Measurements from ENCODE around the gene CNTNAP5. TPM values are rescaled to one million over a fixed set of nuclear protein-coding genes. Genes with fewer than 3 reads are reported as not detected.

The CNTNAP5 gene
- total and polyA plus RNA-seq, 2 of the 8 experiments (the other 6 are each of a cell fraction or from before 2014, with no cell fraction given) = 0.11 to 0.76 TPM

- no peak overlapping the region for H2AK5ac ChIP-seq (ENCODE audit: low read depth, low read length)
- H3K79me2 ChIP-seq (ENCODE audit: control insufficient read depth in 1 of 2, insufficient read depth in 2 of 2, low read length in 2 of 2) = no peaks in the 10 kb centered on the region
- no peak overlapping the region for H3K23ac ChIP-seq (ENCODE audit: insufficient read length)
- no peak overlapping the region for H3K4ac ChIP-seq (replicated peaks; ENCODE audit: insufficient read length, low read depth, low read length)
- H4K20me1 ChIP-seq (replicated peaks in 1 of 2; ENCODE audit: control insufficient read depth in 1 of 2, insufficient read depth in 2 of 2, low read length in 2 of 2) = no peaks in the 10 kb centered on the region
- no peak overlapping the region for H3K18ac ChIP-seq (ENCODE audit: extremely low read depth, low read length)
- ChIA-PET POLR2A (ENCODE audit: partially characterized antibody) (no interaction called here), CTCF (ENCODE audit: partially characterized antibody) (no interaction called here)
- peak; percentile 65 for FAIRE-seq
- no peak overlapping the region for H2BK12ac ChIP-seq (ENCODE audit: low read depth, low read length)
- no peaks in the 10 kb centered on the region for H3K79me1 ChIP-seq (ENCODE audit: low read depth, low read length)
- H2BK15ac ChIP-seq (ENCODE audit: low read length) = no peak overlapping the region
- H3K27ac ChIP-seq (ENCODE audit: low read depth, low read length) = peak overlapping the region; percentile 29; the same call in 1 of the 2 replicates
- no peaks in the 10 kb centered on the region for H3K36me3 ChIP-seq (ENCODE audit: control insufficient read depth in 2 of 4, insufficient read depth in 4 of 4, low read length in 3 of 4)
- no peak overlapping the region for H4K91ac ChIP-seq (replicated peaks; ENCODE audit: insufficient read length, low read length)
- no peak overlapping the region; the same call in 1 of the 2 replicates for H2BK5ac ChIP-seq (ENCODE audit: low read depth, low read length)
- peaks cover 0 to 11% (median 4%) of the 10 kb centered on the region in 4 experiments; a peak in 4 of 7 replicates for H3K4me1 ChIP-seq (replicated peaks in 1 of 4; ENCODE audit: control insufficient read depth in 3 of 4, insufficient read depth in 4 of 4, low read length in 3 of 4)
- H3K14ac ChIP-seq (ENCODE audit: insufficient read length) = no peak overlapping the region
- no peaks in the 10 kb centered on the region for H3K27me3 ChIP-seq (replicated peaks in 1 of 4; ENCODE audit: control insufficient read depth in 3 of 4, extremely low read depth in 1 of 4, insufficient read depth in 3 of 4, low read length in 3 of 4)
- no peak overlapping the region for H3K56ac ChIP-seq (replicated peaks; ENCODE audit: insufficient read length, low read depth, low read length)
- H3K23me2 ChIP-seq (ENCODE audit: low read depth, low read length) = no peaks in the 10 kb centered on the region
- H3K9me3 ChIP-seq (ENCODE audit: insufficient read depth in 2 of 2, low read depth in 1 of 2, low read length in 1 of 2) = no peaks in the 10 kb centered on the region
- no peak overlapping the region for H4K8ac ChIP-seq (ENCODE audit: extremely low read depth, insufficient read depth, low read length)
- H3K4me3 ChIP-seq (ENCODE audit: extremely low read depth in 1 of 4, insufficient read depth in 2 of 4, low read depth in 3 of 4, low read length in 4 of 4) = peak overlapping the region in 1 of 4 experiments; percentile 34; a peak in 1 of 8 replicates
- DNase-seq (ENCODE audit: low read depth in 1 of 2, low spot score in 2 of 2) = no peak
- H4K5ac ChIP-seq (ENCODE audit: insufficient read length, low read depth, low read length) = peak overlapping the region; percentile 6
- 49% methylated on average over 2 of the region's 2 CpGs; no CpG with 5 or more reads in 1 of the 2 experiments for WGBS, 2 experiments (ENCODE audit: extremely low coverage in 1 of 2, insufficient coverage in 1 of 2, insufficient read length in 1 of 2, insufficient replicate concordance in 2 of 2, low coverage in 1 of 2, low lambda C conversion rate in 2 of 2, missing lambda C conversion rate in 1 of 2)
- no peak overlapping the region for H3K9ac ChIP-seq (replicated peaks in 1 of 4; ENCODE audit: extremely low read depth in 1 of 4, low read depth in 3 of 4, low read length in 3 of 4)
- H3K4me2 ChIP-seq (ENCODE audit: insufficient read depth in 1 of 2, low read depth in 2 of 2, low read length in 2 of 2) = peak overlapping the region; percentile 3 to 36; a peak in 2 of 4 replicates
- TF ChIP-seq KDM5A (IDR thresholded peaks at IDR 0.05; ENCODE audit: low read length) (no peak), ZNF274 (IDR thresholded peaks at IDR 0.05; ENCODE audit: borderline replicate concordance, extremely low read depth, low read length) (no peak), BCL11A (IDR thresholded peaks at IDR 0.05; ENCODE audit: low read depth in 2 of 2, low read length in 2 of 2) (no peak), TAF1 (IDR thresholded peaks at IDR 0.05; ENCODE audit: low read depth, low read length) (no peak), CREB1 (IDR thresholded peaks at IDR 0.05) (no peak), RFX5 (IDR thresholded peaks at IDR 0.05; ENCODE audit: borderline replicate concordance, low read depth, low read length) (no peak), RBBP5 (IDR thresholded peaks at IDR 0.05; ENCODE audit: borderline replicate concordance, low read depth, low read length) (no peak), HDAC6 (IDR thresholded peaks at IDR 0.05; ENCODE audit: low read depth, low read length) (no peak), CBX8 (IDR thresholded peaks at IDR 0.05; ENCODE audit: borderline replicate concordance, low read depth, low read length) (no peak)
- TF ChIP-seq, protein P1, sequence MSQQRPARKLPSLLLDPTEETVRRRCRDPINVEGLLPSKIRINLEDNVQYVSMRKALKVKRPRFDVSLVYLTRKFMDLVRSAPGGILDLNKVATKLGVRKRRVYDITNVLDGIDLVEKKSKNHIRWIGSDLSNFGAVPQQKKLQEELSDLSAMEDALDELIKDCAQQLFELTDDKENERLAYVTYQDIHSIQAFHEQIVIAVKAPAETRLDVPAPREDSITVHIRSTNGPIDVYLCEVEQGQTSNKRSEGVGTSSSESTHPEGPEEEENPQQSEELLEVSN (IDR thresholded peaks at IDR 0.05) = no peak
- H2BK20ac ChIP-seq (ENCODE audit: low read length) = no peak overlapping the region
- H2AFZ ChIP-seq (ENCODE audit: low read length) = no peak overlapping the region
- no peak overlapping the region for H2BK120ac ChIP-seq (replicated peaks; ENCODE audit: low read depth, low read length)
These were observed 162.9 kb downstream of the CNTNAP5 start for GRCh38 chr2:124187948-124188347.

Data from H1 (cell line).